Measurements from ENCODE around the gene DSG4. TPM values are rescaled to one million over a fixed set of nuclear protein-coding genes. Genes with fewer than 3 reads are reported as not detected.
A peak's percentile ranks its signal among the peaks of the same experiment; 100 is the strongest.

DSG4 gene
- total RNA-seq, 2 donors from 2014 or later = not detected

DNA sequence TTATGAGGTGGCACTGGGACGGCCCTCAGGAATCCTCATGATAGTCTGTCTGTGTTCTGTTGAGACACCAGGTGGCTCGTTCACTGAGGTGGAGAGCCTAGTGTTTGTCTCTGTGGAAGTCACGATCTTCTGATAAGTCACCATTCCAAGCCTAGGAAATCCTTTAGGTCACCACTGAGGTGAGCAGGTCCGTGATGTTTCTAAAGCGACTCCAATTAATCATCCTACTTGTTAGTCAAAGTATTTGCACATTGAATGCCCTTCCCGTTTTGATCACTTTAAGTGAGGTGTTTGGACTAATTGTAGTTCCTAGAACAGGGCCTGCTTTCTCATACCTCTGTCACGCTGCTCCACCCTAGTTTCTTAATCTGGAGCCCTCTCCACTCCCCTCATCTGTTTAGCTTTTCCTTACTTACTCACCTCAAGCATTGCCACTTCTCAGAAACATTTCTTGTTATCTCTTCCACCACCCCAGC, 42.9 kb downstream of the DSG4 start:
- H3K9me3 Mint-ChIP-seq = no peaks in the 10 kb centered on the region
- no peaks in the 10 kb centered on the region for H3K27me3 ChIP-seq (ENCODE audit: control insufficient read depth, insufficient read depth, low read length, poor library complexity, severe bottlenecking)
- H3K9me3 ChIP-seq (ENCODE audit: control insufficient read depth, low read length) = no peaks in the 10 kb centered on the region
- no peaks in the 10 kb centered on the region for H3K4me1 ChIP-seq (ENCODE audit: control insufficient read depth, insufficient read depth, low read length)
- no peak overlapping the region for H3K27ac Mint-ChIP-seq
- no peaks in the 10 kb centered on the region for H3K4me1 Mint-ChIP-seq
- no peaks in the 10 kb centered on the region for H3K36me3 ChIP-seq (ENCODE audit: control insufficient read depth, insufficient read depth, low read length)
- no peak overlapping the region for H3K4me3 ChIP-seq (ENCODE audit: low read length)
- no peak overlapping the region for H3K4me3 Mint-ChIP-seq
- no peaks in the 10 kb centered on the region for H3K27me3 Mint-ChIP-seq (ENCODE audit: insufficient read depth)
- TF ChIP-seq, protein P1, sequence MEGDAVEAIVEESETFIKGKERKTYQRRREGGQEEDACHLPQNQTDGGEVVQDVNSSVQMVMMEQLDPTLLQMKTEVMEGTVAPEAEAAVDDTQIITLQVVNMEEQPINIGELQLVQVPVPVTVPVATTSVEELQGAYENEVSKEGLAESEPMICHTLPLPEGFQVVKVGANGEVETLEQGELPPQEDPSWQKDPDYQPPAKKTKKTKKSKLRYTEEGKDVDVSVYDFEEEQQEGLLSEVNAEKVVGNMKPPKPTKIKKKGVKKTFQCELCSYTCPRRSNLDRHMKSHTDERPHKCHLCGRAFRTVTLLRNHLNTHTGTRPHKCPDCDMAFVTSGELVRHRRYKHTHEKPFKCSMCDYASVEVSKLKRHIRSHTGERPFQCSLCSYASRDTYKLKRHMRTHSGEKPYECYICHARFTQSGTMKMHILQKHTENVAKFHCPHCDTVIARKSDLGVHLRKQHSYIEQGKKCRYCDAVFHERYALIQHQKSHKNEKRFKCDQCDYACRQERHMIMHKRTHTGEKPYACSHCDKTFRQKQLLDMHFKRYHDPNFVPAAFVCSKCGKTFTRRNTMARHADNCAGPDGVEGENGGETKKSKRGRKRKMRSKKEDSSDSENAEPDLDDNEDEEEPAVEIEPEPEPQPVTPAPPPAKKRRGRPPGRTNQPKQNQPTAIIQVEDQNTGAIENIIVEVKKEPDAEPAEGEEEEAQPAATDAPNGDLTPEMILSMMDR (conservative IDR thresholded peaks at IDR 0.05) = no peak
- DNase-seq = peak; percentile 44
- no peak overlapping the region for H3K9ac ChIP-seq (ENCODE audit: extremely low read depth, low read length, poor library complexity, severe bottlenecking)
- 90 to 98% methylated on average over 7 of the region's 7 CpGs for WGBS, 2 experiments (ENCODE audit: insufficient coverage in 1 of 2, insufficient read length in 1 of 2)
- H3K27ac ChIP-seq (ENCODE audit: low read depth, low read length) = no peak overlapping the region
- H3K36me3 Mint-ChIP-seq (ENCODE audit: low read depth) = no peaks in the 10 kb centered on the region

DNA sequence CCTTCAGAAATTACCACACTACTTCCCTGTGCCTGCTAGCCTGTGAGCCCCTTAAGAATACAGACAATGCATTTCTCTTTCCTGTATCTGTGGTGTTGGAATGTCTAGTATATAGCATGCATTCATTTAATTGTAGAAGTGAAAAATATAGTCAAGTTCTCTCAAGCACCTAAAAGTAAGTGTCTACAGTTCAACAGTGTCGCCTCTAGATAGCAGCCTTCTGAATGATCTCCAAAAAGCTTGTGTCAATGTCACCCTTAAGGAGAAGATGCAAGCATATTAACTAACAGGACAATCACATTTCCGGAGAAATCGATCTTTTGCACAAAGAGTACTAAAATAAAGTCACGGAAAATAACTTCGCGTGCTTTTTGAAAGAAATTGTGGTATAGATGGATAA, 43.5 kb downstream of the DSG4 start:
- no peak overlapping the region for H3K4me3 ChIP-seq (ENCODE audit: low read length)
- H3K36me3 Mint-ChIP-seq (ENCODE audit: low read depth) = no peaks in the 10 kb centered on the region
- H3K36me3 ChIP-seq (ENCODE audit: control insufficient read depth, insufficient read depth, low read length) = no peaks in the 10 kb centered on the region
- no peaks in the 10 kb centered on the region for H3K27me3 ChIP-seq (ENCODE audit: control insufficient read depth, insufficient read depth, low read length, poor library complexity, severe bottlenecking)
- no peaks in the 10 kb centered on the region for H3K9me3 ChIP-seq (ENCODE audit: control insufficient read depth, low read length)
- H3K4me1 Mint-ChIP-seq = no peaks in the 10 kb centered on the region
- DNase-seq = no peak
- TF ChIP-seq, protein P1 (conservative IDR thresholded peaks at IDR 0.05) = no peak
- no peak overlapping the region for H3K27ac Mint-ChIP-seq
- no peaks in the 10 kb centered on the region for H3K4me1 ChIP-seq (ENCODE audit: control insufficient read depth, insufficient read depth, low read length)
- H3K27ac ChIP-seq (ENCODE audit: low read depth, low read length) = no peak overlapping the region
- no peaks in the 10 kb centered on the region for H3K9me3 Mint-ChIP-seq
- no peak overlapping the region for H3K4me3 Mint-ChIP-seq
- no peak overlapping the region for H3K9ac ChIP-seq (ENCODE audit: extremely low read depth, low read length, poor library complexity, severe bottlenecking)
- 91 to 98% methylated on average over 6 of the region's 6 CpGs for WGBS, 2 experiments (ENCODE audit: insufficient coverage in 1 of 2, insufficient read length in 1 of 2)
- no peaks in the 10 kb centered on the region for H3K27me3 Mint-ChIP-seq (ENCODE audit: insufficient read depth)

DNA sequence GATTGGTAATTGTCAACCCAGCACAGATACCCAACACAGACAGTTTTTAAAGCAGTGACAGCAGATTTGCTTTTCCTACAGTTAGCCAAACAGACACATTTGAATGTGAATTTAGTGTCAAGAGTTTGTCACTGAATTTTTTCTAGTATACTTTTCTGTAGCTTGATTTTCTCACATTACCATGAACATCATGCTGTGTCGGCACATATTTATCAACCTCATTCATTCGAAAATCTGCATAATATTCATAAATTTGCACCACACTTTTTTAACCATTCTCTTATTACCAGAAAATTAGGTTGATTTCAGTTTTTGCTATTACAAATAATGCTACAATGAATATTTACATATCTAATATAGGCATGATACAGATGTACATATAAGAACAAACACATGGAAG, 43.9 kb downstream of the DSG4 start:
- 80 to 92% methylated on average over 1 to 2 of the region's 2 CpGs for WGBS, 2 experiments (ENCODE audit: insufficient coverage in 1 of 2, insufficient read length in 1 of 2)
- no peak overlapping the region for H3K9ac ChIP-seq (ENCODE audit: extremely low read depth, low read length, poor library complexity, severe bottlenecking)

More for the DNA sequence above, 43.9 kb downstream of the DSG4 start:
- Mint-ChIP-seq H3K36me3 (ENCODE audit: low read depth) (no peaks in the 10 kb centered on the region), H3K9me3 (no peaks in the 10 kb centered on the region), H3K27ac (no peak overlapping the region), H3K4me3 (no peak overlapping the region), H3K27me3 (ENCODE audit: insufficient read depth) (no peaks in the 10 kb centered on the region), H3K4me1 (no peaks in the 10 kb centered on the region)
- no peaks in the 10 kb centered on the region for H3K4me1 ChIP-seq (ENCODE audit: control insufficient read depth, insufficient read depth, low read length)
- no peak for DNase-seq
- TF ChIP-seq, protein P1 (conservative IDR thresholded peaks at IDR 0.05) = no peak
- no peak overlapping the region for H3K27ac ChIP-seq (ENCODE audit: low read depth, low read length)
- H3K36me3 ChIP-seq (ENCODE audit: control insufficient read depth, insufficient read depth, low read length) = no peaks in the 10 kb centered on the region
- no peak overlapping the region for H3K4me3 ChIP-seq (ENCODE audit: low read length)
- no peaks in the 10 kb centered on the region for H3K27me3 ChIP-seq (ENCODE audit: control insufficient read depth, insufficient read depth, low read length, poor library complexity, severe bottlenecking)
- H3K9me3 ChIP-seq (ENCODE audit: control insufficient read depth, low read length) = no peaks in the 10 kb centered on the region
